GM18499 (cell line): ENCODE measurements around the gene ZNF786.
"Not testable (repeated sequence)": the region's sequence is repeated elsewhere in the genome, so short reads cannot be mapped to it uniquely, and the experiment has no call there.

Source experiments
- ATAC-seq: cut with Tn5 transposase; IDR thresholded peaks from one replicate; pipeline ENCODE4 v1.9.1; 2021; ENCODE audit warnings: moderate number of reproducible peaks; ENCODE audit not compliant: insufficient read depth, unreplicated experiment

ZNF786 gene

GRCh38 chr7:149084407-149084806, 6.1 kb downstream of the ZNF786 start:
- no peak for ATAC-seq

DNA sequence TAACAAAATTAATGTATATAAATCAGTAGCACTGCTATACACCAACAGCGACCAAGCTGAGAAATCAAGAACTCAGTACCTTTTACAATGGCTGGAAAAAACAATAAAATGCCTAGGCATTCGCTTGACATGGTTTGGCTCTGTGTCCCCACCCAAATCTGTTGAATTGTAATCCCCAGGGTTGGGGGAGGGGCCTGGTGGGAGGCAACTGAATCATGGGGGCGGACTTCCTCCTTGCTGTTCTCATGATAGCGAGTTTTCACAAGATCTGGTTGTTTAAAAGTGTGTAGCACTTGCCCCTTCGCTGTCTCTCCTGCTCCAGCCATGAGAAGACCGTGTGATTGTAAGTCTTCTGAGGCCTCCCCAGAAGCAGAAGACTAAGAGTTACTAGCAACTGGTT, 8.6 kb downstream of the ZNF786 start:
- no peak for ATAC-seq

DNA sequence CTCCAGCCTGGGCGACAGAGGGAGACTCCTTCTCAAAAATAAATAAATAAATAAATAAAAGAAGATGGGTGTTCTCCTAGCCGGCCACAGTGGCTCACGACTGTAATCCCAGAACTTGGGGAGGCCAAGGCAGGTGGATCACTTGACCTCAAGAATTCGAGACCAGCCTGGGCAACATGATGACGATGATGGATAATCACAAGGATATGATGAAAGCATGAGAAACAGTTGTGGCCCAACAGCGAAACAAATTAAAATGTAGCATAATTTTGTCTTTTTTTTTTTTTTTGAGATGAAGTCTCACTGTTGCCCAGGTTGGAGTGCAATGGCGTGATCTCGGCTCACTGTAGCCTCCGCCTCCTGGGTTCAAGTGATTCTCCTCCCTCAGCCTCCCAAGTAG, 12.9 kb downstream of the ZNF786 start:
- no peak for ATAC-seq

- ATAC-seq, result no peak
Observed at GRCh38 chr7:149075286-149075685, 15.2 kb downstream of the ZNF786 start.

DNA sequence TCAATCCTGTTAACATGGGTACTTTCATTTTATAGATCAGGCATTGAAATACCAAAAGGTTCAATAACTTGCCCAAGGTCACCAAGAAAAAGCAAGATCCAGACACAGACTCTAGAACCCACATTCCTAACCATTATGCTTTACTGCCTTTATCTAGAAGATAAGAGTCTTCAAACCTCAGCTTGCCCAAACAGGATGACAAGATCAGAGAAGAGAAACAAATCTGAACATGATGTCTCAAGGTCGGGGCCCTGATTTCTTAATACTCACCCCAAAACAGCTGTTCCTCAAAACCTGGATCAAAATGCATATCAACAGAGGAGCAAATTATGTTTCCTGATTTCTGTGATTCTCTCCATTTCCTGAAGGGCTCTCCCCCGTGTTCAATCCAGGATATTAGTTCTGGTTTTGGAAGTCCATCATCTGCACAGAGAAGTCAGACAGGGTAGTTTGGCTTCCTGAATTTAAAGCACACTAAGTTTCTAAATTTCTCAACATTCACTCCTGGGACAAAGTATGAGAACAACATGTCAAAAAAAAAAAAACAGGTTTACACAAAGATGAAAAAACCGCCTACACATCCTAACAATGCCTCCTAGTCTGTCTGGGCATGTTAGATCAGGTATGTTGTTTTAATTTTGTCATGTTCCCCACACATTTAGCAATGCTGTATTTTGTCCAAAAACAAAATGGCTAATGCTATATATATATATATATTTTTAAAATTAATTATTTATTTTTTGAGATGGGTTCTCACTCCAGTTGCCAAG, 16.2 kb downstream of the ZNF786 start:
- ATAC-seq, result no peak

GRCh38 chr7:149072438-149072775, 18.1 kb downstream of the ZNF786 start:
- no peak for ATAC-seq

DNA sequence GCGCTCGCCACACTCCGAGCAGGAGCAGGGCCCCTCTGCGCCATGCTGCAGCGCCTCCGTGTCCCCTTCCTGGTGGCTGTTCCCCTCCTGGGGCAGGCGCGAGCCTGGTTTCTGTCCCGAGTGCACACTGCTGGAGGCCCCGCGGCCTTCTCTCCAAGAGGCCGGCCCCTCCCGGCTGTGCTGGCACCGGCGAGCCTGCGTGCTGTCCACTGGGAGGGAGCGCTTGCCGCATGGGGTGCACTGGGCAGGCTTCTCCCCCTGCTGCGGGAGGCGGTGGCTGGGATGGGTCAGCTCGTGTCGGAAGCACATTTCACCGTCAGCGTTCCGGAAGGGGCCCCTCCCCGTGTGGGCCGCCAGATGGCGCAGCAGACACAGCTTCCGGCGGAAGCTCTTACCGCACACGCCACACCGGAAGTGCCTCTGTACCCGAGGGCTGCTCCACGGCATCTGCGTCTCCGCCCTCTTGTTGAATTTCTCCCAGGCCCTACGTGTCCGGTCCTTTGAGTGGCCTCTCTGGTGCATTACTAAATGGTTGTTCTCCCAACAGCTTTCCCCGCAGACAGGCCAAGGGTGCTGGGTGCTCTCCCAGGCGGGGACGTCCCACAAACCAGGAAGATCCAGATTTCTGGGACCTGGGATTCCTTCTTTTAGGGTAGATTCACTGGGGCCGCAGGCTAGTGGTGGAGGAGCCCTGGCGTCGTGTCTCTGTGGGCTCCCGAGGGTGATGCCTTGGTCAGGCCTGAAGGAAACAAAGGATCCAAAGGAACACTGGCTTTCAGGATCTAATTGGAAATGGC, 18.7 kb downstream of the ZNF786 start:
- ATAC-seq, result no peak

DNA sequence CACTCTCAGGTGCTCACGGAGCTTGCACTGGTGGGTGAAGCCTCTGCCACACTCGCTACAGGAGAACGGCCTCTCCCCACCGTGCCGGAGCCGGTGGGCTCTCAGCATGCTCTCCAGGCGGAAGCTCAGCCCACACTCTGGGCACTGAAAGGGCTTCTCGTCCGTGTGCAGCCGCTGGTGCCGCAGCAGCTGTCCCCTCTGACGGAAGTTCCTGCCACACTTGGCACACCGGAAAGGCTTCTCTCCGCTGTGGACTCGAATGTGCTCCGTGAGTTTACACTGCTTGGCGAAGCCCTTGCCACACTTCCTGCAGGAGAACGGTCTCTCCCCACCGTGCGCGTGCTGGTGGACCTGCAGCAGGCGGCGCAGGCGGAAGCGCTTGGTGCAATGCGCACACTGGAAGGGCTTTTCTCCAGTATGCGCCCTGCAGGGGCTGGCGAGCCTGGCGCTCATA, 19.3 kb downstream of the ZNF786 start:
- ATAC-seq, result no peak

- ATAC-seq, result no peak
Observed at GRCh38 chr7:149070372-149071125, 20.0 kb downstream of the ZNF786 start.

DNA sequence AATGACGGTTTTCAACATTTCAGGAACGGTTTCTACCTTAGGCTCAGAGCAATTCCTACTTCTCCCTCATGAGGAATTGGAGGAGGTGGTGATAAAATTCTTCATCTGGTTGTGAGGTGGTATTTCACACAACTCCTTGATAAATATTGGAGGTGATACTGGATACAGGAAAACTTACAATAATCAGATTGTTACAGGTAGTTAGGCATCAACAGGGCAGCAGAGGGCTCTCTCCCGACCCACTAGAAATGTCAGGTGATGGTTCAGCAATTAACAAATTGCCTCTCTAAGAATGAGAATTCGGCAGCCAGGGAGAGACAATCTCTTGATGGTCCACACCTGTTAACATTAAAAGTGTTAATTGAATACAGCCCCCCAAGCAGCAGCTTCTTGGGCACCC, 22.6 kb downstream of the ZNF786 start:
- ATAC-seq, result no peak

GRCh38 chr7:149063476-149063875, 27.0 kb downstream of the ZNF786 start:
- no peak for ATAC-seq

GRCh38 chr7:149062217-149062899, 28.2 kb downstream of the ZNF786 start:
- ATAC-seq, result not testable (repeated sequence)

DNA sequence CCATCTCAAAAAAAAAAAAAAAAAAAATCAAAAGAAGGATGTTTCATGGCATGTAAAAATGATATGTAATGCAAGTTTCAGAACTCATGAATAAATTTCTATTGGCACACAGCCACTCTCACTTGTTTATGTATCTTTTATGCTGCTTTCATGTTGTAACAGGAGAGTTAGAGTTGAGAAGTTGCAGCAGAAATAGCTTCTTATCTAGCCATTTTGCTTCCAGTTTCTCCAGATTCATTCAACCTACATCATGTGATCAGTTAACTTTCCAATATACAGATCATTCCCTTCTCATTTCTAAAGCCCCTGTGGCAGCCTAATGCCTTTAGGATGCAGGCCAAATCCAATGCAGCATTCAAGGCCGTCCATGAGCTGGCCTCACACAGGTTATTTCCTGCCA, 30.4 kb downstream of the ZNF786 start:
- ATAC-seq, result no peak

GRCh38 chr7:149053885-149054284, 36.6 kb downstream of the ZNF786 start:
- no peak for ATAC-seq

DNA sequence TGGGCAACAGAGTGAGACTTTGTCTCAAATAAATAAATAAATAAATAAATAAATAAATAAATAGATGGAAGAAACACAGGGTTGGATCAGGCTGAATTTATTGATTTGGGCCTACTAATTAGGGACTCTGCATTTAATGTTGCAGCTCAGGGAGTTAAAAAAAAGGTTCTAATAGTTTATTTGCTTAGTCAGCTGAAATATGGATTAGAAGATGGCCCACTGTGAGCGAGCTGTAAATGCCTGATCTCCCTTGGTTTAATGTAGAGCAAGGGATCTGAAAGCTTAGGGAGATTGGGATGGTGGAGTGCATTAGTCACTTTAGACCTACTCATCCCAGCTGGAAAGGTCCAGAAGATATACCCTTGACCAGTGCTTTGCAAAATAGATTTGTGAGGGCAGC, 37.1 kb downstream of the ZNF786 start:
- ATAC-seq, result no peak

GRCh38 chr7:149050941-149051340, 39.6 kb downstream of the ZNF786 start:
- ATAC-seq, result no peak

DNA sequence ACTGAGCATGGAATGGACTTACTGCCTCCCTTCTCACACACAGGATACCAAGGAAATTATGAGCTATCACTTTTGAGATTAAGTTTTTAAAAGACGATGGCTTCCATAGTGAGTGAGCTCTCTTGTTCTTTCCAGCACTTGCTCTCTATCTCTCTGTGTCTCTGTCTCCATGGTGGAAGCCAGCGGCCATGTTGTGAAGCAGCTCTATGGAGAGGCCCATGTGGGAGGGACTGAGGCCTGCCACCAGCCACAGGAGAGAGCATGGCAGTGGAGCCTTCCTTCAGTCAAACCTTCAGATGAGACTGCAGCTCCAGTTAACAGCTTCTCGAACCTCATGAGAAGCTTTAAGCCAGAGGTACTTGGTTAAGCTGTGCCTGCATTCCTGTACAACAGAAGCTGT, 41.7 kb downstream of the ZNF786 start:
- no peak for ATAC-seq

DNA sequence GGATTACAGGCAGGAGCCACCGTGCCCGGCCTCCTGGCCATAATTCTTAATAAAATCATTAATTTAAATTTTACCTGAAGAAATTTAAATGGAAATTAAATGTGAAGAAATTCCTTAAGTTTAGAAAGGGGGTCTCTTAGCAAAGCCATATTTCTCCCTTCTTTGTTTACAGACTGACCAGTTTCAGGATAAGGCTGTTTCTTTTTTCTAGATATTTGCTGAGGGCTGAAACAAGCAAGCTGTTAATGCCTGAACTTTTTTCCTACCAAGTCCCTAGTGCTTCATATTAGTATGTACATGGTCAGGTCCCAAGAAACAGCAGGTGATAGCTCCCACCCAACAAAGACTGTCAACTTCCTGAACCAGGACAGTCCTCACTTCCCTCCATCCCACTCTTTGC, 44.1 kb downstream of the ZNF786 start:
- ATAC-seq, result no peak

DNA sequence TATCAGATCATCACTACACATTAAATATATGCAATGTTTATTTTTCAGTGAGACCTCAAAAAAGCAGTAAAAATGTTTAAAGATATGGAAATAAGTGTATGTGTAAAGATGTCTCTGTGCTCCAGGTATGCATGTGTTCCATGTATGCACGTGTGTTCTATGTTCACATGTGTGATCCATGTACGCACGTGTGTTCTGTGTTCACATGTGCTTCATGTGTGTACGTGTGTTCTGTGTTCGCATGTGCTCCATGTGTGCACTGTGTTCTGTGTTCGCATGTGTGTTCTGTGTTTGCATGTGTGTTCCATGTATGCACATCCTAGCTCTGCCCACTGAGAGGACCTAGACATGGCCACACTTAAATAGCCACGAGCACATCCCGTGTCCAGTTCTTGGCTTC, 46.6 kb downstream of the ZNF786 start:
- ATAC-seq, result no peak

- ATAC-seq, result no peak
Observed at GRCh38 chr7:149041350-149041749, 49.2 kb downstream of the ZNF786 start.
